Adipose tissue (tissue), 3 donors: ENCODE measurements around the gene UBE2J1. TPM values are rescaled to one million over a fixed set of nuclear protein-coding genes. Genes with fewer than 3 reads are reported as not detected.
"Not testable (repeated sequence)": the region's sequence is repeated elsewhere in the genome, so short reads cannot be mapped to it uniquely, and the experiment has no call there.

ENCODE experiments used
- H3K27ac ChIP-seq: one replicate; pipeline ENCODE4 v1.5.1; 2013; ENCODE audit warnings: low read depth, low read length
- WGBS, 3 donors: extraction: QIAGEN DNeasy Blood & Tissue Kit; methylation state at CpG; one replicate each; pipeline ENCODE4 v1.1.7; 2013; 5-methylcytosine and 5-hydroxymethylcytosine counted together
- polyA plus RNA-seq, 3 donors: library from polyadenylated mRNA; stranded (reverse); fragments of 200-250 nt; gene quantifications; one replicate each; pipeline ENCODE4 v1.2.3, GENCODE V29; 2013
- donor health status: healthy with polysubstance abuse.
- donor health status: Bipolar disorder and iron deficiency.
- donor health status: healthy.

Gene UBE2J1
- polyA plus RNA-seq, 3 donors, result 24.2 to 37.5 (median 26.0) TPM

GRCh38 chr6:89301586-89302194 lies 50.8 kb downstream of the UBE2J1 start:
- H3K27ac ChIP-seq, result no peak overlapping the region
- 92 to 95% (median 95%) methylated on average over 25 of the region's 25 CpGs for WGBS, 3 donors

GRCh38 chr6:89299466-89299850 lies 53.1 kb downstream of the UBE2J1 start:
- 71 to 87% (median 82%) methylated on average over 7 of the region's 7 CpGs for WGBS, 3 donors
- H3K27ac ChIP-seq, result no peak overlapping the region

GRCh38 chr6:89298680-89299465 lies 53.6 kb downstream of the UBE2J1 start:
- H3K27ac ChIP-seq, result no peak overlapping the region
- 71 to 84% (median 71%) methylated on average over 4 of the region's 4 CpGs for WGBS, 3 donors

- WGBS, 3 donors, result 17 to 70% (median 42%) methylated on average over 12 of the region's 12 CpGs
- no peak overlapping the region for H3K27ac ChIP-seq
Measured at GRCh38 chr6:89297695-89298351, 54.7 kb downstream of the UBE2J1 start.

GRCh38 chr6:89295981-89296380 lies 56.5 kb downstream of the UBE2J1 start:
- 95 to 100% (median 98%) methylated on average over 2 of the region's 2 CpGs for WGBS, 3 donors
- no peak overlapping the region for H3K27ac ChIP-seq

- 67 to 90% (median 69%) methylated on average over 1 of the region's 1 CpG for WGBS, 3 donors
Measured at GRCh38 chr6:89295116-89295515, 57.4 kb downstream of the UBE2J1 start.

GRCh38 chr6:89291256-89291819 lies 61.2 kb downstream of the UBE2J1 start:
- WGBS, 3 donors, result 87 to 91% (median 88%) methylated on average over 11 of the region's 11 CpGs
- H3K27ac ChIP-seq, result no peak overlapping the region

More at GRCh38 chr6:89295116-89295515, 57.4 kb downstream of the UBE2J1 start:
- not testable (repeated sequence) for H3K27ac ChIP-seq

- 80 to 85% (median 85%) methylated on average over 12 to 13 of the region's 13 CpGs for WGBS, 3 donors
- H3K27ac ChIP-seq, result no peak overlapping the region
Measured at GRCh38 chr6:89290401-89291155, 61.9 kb downstream of the UBE2J1 start.

- WGBS, 3 donors, result 81 to 94% (median 81%) methylated on average over 3 of the region's 3 CpGs
- H3K27ac ChIP-seq, result no peak overlapping the region
Measured at GRCh38 chr6:89289710-89290109, 62.8 kb downstream of the UBE2J1 start.

- WGBS, 3 donors, result 88 to 92% (median 92%) methylated on average over 9 of the region's 9 CpGs
- no peak overlapping the region for H3K27ac ChIP-seq
Measured at GRCh38 chr6:89287351-89288028, 65.0 kb downstream of the UBE2J1 start.

- 75 to 82% (median 82%) methylated on average over 6 of the region's 6 CpGs for WGBS, 3 donors
- H3K27ac ChIP-seq, result no peak overlapping the region
Measured at GRCh38 chr6:89286516-89286915, 66.0 kb downstream of the UBE2J1 start.

GRCh38 chr6:89284963-89285735 lies 67.4 kb downstream of the UBE2J1 start:
- H3K27ac ChIP-seq, result no peak overlapping the region
- WGBS, 3 donors, result 75 to 86% (median 83%) methylated on average over 15 of the region's 15 CpGs

- WGBS, 3 donors, result 87 to 93% (median 89%) methylated on average over 3 of the region's 3 CpGs
- no peak overlapping the region for H3K27ac ChIP-seq
Measured at GRCh38 chr6:89284081-89284480, 68.4 kb downstream of the UBE2J1 start.

GRCh38 chr6:89282749-89283148 lies 69.8 kb downstream of the UBE2J1 start:
- no peak overlapping the region for H3K27ac ChIP-seq
- 88 to 93% (median 92%) methylated on average over 9 of the region's 9 CpGs for WGBS, 3 donors

- WGBS, 3 donors, result 59 to 75% (median 63%) methylated on average over 10 of the region's 10 CpGs
- H3K27ac ChIP-seq, result no peak overlapping the region
Measured at GRCh38 chr6:89281779-89282246, 70.7 kb downstream of the UBE2J1 start.

GRCh38 chr6:89278956-89279355 lies 73.6 kb downstream of the UBE2J1 start:
- 92 to 93% (median 92%) methylated on average over 9 of the region's 9 CpGs for WGBS, 3 donors

More at GRCh38 chr6:89278956-89279355, 73.6 kb downstream of the UBE2J1 start:
- H3K27ac ChIP-seq, result no peak overlapping the region
